IPS DF 19.7 (cell line): ENCODE data around the gene BACE2.

ENCODE experiments used
- DNase-seq: peaks from one replicate; pipeline ENCODE4 v3.0.0-alpha.2; 2013; ENCODE audit warnings: low read depth, low spot score

Gene BACE2

DNA sequence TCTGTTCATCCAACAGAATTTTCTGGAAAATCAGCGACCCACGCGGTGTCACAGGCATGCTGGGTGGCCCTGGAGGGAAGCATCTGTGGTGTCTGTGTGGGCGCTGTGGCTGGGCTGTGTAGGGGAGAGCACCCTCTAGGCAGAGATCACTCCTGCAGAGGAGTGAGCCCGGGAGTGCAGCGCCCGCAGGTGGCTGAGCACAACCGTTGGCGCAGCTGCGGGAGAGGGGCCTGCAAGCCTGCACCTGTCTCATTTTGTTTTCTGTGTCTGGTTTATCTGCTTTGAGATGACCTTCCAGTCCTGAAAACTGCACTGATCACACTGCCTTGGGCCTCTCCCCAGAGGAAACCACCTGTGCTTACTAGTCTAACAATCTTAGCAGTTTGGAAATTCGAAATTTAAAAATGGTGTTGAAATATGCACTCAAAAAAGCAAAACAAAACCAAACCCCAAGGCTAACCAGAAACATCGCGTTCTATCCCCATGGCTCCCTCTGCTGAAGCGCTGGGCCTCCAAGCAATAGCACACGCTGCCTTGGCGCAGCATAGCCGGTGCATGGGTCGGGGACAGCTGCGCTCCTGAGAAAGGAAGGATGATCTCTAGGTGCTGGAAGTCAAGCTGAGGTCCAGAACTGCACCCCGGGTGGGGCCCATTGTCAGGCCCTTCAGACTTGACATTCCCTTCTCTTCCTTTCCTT is 153.4 kb downstream of the BACE2 start:
- no peak for DNase-seq

- no peak for DNase-seq
These were observed 154.0 kb downstream of the BACE2 start for GRCh38 chr21:41321908-41322495.

- DNase-seq, result no peak
These were observed 154.8 kb downstream of the BACE2 start for GRCh38 chr21:41322496-41323382.

DNA sequence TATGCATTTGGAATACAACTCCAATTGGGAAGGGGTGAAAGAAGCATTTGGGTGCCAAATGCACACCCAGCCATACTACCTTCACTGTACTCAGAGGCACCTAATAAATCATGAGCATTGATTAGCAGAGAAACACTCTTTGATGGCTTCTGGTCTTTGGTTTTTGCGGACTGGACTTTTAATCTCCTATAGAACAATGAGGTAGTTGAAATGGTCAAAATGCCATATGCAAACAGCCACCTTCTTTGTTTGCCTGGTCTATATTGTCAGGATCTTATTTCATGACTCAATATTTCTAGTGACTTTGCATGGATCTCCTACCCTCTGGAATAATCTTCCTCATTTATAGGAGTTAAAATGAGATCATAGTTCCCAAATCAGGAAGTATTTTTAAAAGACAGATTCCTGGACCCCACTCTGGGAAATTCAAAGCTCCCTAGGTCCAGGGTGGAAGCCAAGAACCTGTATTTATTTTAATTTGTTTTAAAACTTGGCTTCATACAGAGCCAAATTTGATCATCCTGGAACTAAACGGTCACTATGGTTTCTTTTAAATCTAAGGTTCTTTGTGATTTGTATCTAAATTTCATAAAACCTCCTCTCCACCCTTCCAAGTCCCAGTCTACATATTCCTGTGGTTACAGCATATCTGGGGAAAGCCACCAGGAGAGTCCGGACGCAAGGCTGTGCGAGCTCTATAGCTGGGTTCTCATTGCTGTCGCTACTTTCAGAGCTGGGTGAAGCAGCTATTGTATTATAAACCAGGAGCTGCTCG is 157.4 kb downstream of the BACE2 start:
- no peak for DNase-seq

DNA sequence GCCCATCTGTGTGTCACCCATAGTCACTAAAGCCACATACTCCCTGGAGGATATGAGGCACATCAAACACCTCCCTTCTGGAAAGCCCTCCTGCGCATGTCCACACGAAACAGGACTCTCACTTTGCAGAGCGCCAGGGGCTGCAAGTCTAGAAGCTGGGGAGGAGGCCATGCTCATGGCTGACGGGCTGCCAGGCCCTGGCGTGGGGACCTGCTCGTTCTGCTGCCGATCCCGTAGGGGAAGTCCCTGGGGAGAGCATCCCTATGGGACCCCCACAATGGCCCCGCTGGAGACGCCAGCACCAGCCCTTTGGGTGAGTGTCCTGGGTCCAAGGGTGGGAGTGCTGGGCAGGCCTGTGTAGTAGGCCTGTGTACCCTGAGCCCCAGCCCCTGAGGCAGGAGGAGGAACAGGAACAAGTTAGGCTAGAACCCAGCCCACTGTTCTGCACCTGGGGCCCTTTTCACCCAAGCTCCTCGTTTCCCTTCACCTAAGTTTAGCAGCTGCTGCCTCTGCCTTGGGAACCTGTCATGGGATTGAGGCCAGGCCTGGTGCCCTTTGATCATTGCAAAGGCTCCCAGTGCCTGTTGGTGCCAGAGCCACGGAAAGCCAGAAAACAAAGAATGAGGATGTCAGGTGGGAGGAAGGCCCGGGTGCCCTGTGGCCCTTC is 158.6 kb downstream of the BACE2 start:
- DNase-seq, result no peak

GRCh38 chr21:41327753-41328152 is 159.8 kb downstream of the BACE2 start:
- no peak for DNase-seq

- no peak for DNase-seq
These were observed 161.0 kb downstream of the BACE2 start for GRCh38 chr21:41328660-41329607.
